ENCODE results near the gene EXOC7.

DNA sequence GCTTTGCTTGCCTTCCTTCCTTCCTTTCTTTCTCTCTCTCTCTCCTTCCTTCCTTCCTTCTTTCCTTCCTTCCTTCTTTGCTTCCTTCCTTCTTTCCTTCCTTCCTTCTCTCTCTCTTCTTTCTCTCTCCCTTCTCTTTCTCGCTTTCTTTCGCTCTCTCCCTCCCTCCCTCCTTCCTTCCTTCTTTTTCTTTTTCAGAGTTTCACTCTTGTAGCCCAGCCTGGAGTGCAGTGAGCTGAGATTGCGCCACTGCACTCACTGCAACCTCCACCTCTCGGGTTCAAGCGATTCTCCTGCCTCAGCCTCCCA is 19.6 kb upstream of the EXOC7 start:
- TF ChIP-seq, protein P1, sequence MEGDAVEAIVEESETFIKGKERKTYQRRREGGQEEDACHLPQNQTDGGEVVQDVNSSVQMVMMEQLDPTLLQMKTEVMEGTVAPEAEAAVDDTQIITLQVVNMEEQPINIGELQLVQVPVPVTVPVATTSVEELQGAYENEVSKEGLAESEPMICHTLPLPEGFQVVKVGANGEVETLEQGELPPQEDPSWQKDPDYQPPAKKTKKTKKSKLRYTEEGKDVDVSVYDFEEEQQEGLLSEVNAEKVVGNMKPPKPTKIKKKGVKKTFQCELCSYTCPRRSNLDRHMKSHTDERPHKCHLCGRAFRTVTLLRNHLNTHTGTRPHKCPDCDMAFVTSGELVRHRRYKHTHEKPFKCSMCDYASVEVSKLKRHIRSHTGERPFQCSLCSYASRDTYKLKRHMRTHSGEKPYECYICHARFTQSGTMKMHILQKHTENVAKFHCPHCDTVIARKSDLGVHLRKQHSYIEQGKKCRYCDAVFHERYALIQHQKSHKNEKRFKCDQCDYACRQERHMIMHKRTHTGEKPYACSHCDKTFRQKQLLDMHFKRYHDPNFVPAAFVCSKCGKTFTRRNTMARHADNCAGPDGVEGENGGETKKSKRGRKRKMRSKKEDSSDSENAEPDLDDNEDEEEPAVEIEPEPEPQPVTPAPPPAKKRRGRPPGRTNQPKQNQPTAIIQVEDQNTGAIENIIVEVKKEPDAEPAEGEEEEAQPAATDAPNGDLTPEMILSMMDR (IDR thresholded peaks at IDR 0.05), result no peak
- no peak for TF ChIP-seq POLR2A (IDR thresholded peaks at IDR 0.05)
